HepG2 (cell line): Measurements from ENCODE around the gene NFIC. TPM values are rescaled to one million over a fixed set of nuclear protein-coding genes. Genes with fewer than 3 reads are reported as not detected.

Experiments
- FOXA3 ChIP-seq: IDR thresholded peaks from 2 replicates; pipeline ENCODE4 v1.6.1; 2016; ENCODE audit warnings: missing genetic modification reagents, missing compliant biosample characterization
- HDAC6 ChIP-seq: fragments of 200-600 bp; sonication (generic); IDR thresholded peaks from 2 replicates; pipeline ENCODE4 v1.7.0; 2017; ENCODE audit warnings: mild to moderate bottlenecking, antibody characterized with exemption, low read length, low read depth
- HMGA1 ChIP-seq: sonication (generic); formaldehyde crosslinking; conservative IDR thresholded peaks from 2 replicates; pipeline ENCODE4 v1.4.0; 2020; ENCODE audit warnings: missing genetic modification reagents
- IRF2 ChIP-seq: IDR thresholded peaks from 2 replicates; pipeline ENCODE4 v1.6.1; 2018; ENCODE audit warnings: missing genetic modification reagents, missing compliant biosample characterization
- KLF12 ChIP-seq: sonication (generic); formaldehyde crosslinking; IDR thresholded peaks from 2 replicates; pipeline ENCODE4 v1.4.0; 2020; ENCODE audit warnings: missing genetic modification reagents, borderline replicate concordance
- MIER3 ChIP-seq: IDR thresholded peaks from 2 replicates; pipeline ENCODE4 v1.6.1; 2016; ENCODE audit warnings: missing compliant biosample characterization, borderline replicate concordance
- NFYB ChIP-seq: sonication (generic); formaldehyde crosslinking; IDR thresholded peaks from 2 replicates; pipeline ENCODE4 v1.4.0; 2020; ENCODE audit warnings: missing genetic modification reagents
- SP2 ChIP-seq: sonication (generic); formaldehyde crosslinking; IDR thresholded peaks from 2 replicates; pipeline ENCODE4 v1.5.1; 2020; ENCODE audit warnings: mild to moderate bottlenecking, missing genetic modification reagents
- THYN1 ChIP-seq: sonication (generic); formaldehyde crosslinking; IDR thresholded peaks from 2 replicates; pipeline ENCODE4 v1.8.1; 2023; ENCODE audit warnings: low read depth, mild to moderate bottlenecking, moderate library complexity, missing genetic modification reagents, borderline replicate concordance
- ZNF296 ChIP-seq: sonication (generic); formaldehyde crosslinking; conservative IDR thresholded peaks from 2 replicates; pipeline ENCODE4 v1.5.0; 2020; ENCODE audit warnings: mild to moderate bottlenecking, missing genetic modification reagents
- ZNF496 ChIP-seq: sonication (generic); formaldehyde crosslinking; IDR thresholded peaks from 2 replicates; pipeline ENCODE4 v1.8.1; 2023; ENCODE audit warnings: mild to moderate bottlenecking, moderate library complexity, missing genetic modification reagents; ENCODE audit not compliant: insufficient replicate concordance
- ZNF577 ChIP-seq: sonication (generic); formaldehyde crosslinking; IDR thresholded peaks from 2 replicates; pipeline ENCODE4 v1.4.0; 2020; ENCODE audit warnings: mild to moderate bottlenecking, low read depth, missing genetic modification reagents, borderline replicate concordance
- ZNF839 ChIP-seq: sonication (generic); formaldehyde crosslinking; IDR thresholded peaks from 2 replicates; pipeline ENCODE4 v1.4.0; 2020; ENCODE audit warnings: missing genetic modification reagents, mild to moderate bottlenecking, borderline replicate concordance
- polyA plus RNA-seq, 8 experiments: library from polyadenylated mRNA; depleted of rRNA in 3 of 8; stranded (reverse) in 7 of 8; unstranded in 1 of 8; fragments of >200 nt; fragmentation: Illumina TruSeq in 4 of 8; extraction: Trizol in 4 of 8; gene quantifications; 2 replicates each; pipeline versions ENCODE4 v1.2.1 to v1.2.3, GENCODE V29; 2011 to 2016; ENCODE audit warnings: low read depth in 4 of 8, missing spikeins in 1 of 8, mixed read lengths in 1 of 8; ENCODE audit not compliant: insufficient read depth in 1 of 8
- total RNA-seq, 5 experiments: library from RNA; depleted of rRNA; stranded (reverse); fragments of >200 nt; fragmentation: Illumina TruSeq; extraction: Trizol; gene quantifications; 2 replicates each; pipeline ENCODE4 v1.2.3, GENCODE V29; 2016; ENCODE audit warnings: low read depth in 1 of 5
- TF ChIP-seq, protein P1 (sequence below): sonication (generic); formaldehyde crosslinking; IDR thresholded peaks from 2 replicates; pipeline ENCODE4 v1.5.0; 2020; ENCODE audit warnings: missing genetic modification reagents
- TF ChIP-seq, protein P2 (sequence below): sonication (generic); formaldehyde crosslinking; IDR thresholded peaks from 2 replicates; pipeline ENCODE4 v1.4.0; 2020; ENCODE audit warnings: missing genetic modification reagents
- TF ChIP-seq, protein P3 (sequence below): sonication (generic); formaldehyde crosslinking; IDR thresholded peaks from 2 replicates; pipeline ENCODE4 v1.5.0; 2020; ENCODE audit warnings: mild to moderate bottlenecking, missing genetic modification reagents
- TF ChIP-seq, protein P4 (sequence below): sonication (generic); formaldehyde crosslinking; IDR thresholded peaks from 2 replicates; pipeline ENCODE4 v1.4.0; 2020; ENCODE audit warnings: missing genetic modification reagents, borderline replicate concordance
- TF ChIP-seq, protein P5 (sequence below): IDR thresholded peaks from 2 replicates; pipeline ENCODE4 v1.6.1; 2016; ENCODE audit warnings: control low read depth
- TF ChIP-seq, protein P6 (sequence below): sonication (generic); formaldehyde crosslinking; IDR thresholded peaks from 2 replicates; pipeline ENCODE4 v1.8.1; 2023; ENCODE audit warnings: mild to moderate bottlenecking, missing genetic modification reagents

NFIC gene
- total and polyA plus RNA-seq, 2 of the 13 experiments (the other 11 are each of a cell fraction or from before 2014, with no cell fraction given): 1.3 to 2.5 TPM

DNA sequence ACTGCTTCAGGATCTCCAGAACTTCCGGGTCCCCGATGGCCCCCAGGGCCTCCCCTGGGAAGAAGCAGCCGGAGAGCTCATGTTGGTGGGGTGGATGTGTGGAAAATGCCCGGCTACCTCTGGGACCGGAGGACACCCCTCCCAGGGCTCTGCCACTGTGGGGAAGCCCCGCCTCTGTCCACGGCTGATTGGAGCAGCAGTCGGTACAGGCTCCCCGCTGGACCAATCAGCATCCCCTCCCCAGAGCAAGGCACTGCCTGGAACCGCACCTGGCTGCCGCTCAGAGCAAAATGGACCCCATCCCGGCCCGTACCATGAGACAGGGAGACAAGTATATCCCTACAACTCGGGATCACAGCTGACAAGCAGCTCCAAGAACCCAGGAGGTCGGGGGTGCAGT is 127.7 kb downstream of the NFIC start (continued):
- TF ChIP-seq, protein P1, sequence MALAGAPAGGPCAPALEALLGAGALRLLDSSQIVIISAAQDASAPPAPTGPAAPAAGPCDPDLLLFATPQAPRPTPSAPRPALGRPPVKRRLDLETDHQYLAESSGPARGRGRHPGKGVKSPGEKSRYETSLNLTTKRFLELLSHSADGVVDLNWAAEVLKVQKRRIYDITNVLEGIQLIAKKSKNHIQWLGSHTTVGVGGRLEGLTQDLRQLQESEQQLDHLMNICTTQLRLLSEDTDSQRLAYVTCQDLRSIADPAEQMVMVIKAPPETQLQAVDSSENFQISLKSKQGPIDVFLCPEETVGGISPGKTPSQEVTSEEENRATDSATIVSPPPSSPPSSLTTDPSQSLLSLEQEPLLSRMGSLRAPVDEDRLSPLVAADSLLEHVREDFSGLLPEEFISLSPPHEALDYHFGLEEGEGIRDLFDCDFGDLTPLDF (CRISPR knock-in tag): no peak
- TF ChIP-seq KLF12 (CRISPR knock-in tag): no peak
- peak; percentile 66 for TF ChIP-seq SP2 (CRISPR knock-in tag)
- no peak for TF ChIP-seq ZNF296 (CRISPR knock-in tag)
- no peak for TF ChIP-seq IRF2
- TF ChIP-seq NFYB: peak; percentile 75
- no peak for TF ChIP-seq ZNF496
- no peak for TF ChIP-seq HMGA1 (CRISPR knock-in tag)
- no peak for TF ChIP-seq ZNF577 (CRISPR knock-in tag)
- TF ChIP-seq, protein P2, sequence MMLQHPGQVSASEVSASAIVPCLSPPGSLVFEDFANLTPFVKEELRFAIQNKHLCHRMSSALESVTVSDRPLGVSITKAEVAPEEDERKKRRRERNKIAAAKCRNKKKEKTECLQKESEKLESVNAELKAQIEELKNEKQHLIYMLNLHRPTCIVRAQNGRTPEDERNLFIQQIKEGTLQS (CRISPR knock-in tag): no peak
- no peak for TF ChIP-seq MIER3
- no peak for TF ChIP-seq ZNF839 (CRISPR knock-in tag)
- TF ChIP-seq, protein P3, sequence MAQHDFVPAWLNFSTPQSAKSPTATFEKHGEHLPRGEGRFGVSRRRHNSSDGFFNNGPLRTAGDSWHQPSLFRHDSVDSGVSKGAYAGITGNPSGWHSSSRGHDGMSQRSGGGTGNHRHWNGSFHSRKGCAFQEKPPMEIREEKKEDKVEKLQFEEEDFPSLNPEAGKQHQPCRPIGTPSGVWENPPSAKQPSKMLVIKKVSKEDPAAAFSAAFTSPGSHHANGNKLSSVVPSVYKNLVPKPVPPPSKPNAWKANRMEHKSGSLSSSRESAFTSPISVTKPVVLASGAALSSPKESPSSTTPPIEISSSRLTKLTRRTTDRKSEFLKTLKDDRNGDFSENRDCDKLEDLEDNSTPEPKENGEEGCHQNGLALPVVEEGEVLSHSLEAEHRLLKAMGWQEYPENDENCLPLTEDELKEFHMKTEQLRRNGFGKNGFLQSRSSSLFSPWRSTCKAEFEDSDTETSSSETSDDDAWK: no peak
- no peak for TF ChIP-seq THYN1 (CRISPR knock-in tag)
- TF ChIP-seq, protein P4, sequence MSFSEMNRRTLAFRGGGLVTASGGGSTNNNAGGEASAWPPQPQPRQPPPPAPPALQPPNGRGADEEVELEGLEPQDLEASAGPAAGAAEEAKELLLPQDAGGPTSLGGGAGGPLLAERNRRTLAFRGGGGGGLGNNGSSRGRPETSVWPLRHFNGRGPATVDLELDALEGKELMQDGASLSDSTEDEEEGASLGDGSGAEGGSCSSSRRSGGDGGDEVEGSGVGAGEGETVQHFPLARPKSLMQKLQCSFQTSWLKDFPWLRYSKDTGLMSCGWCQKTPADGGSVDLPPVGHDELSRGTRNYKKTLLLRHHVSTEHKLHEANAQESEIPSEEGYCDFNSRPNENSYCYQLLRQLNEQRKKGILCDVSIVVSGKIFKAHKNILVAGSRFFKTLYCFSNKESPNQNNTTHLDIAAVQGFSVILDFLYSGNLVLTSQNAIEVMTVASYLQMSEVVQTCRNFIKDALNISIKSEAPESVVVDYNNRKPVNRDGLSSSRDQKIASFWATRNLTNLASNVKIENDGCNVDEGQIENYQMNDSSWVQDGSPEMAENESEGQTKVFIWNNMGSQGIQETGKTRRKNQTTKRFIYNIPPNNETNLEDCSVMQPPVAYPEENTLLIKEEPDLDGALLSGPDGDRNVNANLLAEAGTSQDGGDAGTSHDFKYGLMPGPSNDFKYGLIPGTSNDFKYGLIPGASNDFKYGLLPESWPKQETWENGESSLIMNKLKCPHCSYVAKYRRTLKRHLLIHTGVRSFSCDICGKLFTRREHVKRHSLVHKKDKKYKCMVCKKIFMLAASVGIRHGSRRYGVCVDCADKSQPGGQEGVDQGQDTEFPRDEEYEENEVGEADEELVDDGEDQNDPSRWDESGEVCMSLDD (CRISPR knock-in tag): no peak
- TF ChIP-seq, protein P5, sequence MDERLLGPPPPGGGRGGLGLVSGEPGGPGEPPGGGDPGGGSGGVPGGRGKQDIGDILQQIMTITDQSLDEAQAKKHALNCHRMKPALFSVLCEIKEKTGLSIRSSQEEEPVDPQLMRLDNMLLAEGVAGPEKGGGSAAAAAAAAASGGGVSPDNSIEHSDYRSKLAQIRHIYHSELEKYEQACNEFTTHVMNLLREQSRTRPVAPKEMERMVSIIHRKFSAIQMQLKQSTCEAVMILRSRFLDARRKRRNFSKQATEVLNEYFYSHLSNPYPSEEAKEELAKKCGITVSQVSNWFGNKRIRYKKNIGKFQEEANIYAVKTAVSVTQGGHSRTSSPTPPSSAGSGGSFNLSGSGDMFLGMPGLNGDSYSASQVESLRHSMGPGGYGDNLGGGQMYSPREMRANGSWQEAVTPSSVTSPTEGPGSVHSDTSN (CRISPR knock-in tag): peak; percentile 33; the same call in 1 of the 2 replicates
- TF ChIP-seq, protein P6, sequence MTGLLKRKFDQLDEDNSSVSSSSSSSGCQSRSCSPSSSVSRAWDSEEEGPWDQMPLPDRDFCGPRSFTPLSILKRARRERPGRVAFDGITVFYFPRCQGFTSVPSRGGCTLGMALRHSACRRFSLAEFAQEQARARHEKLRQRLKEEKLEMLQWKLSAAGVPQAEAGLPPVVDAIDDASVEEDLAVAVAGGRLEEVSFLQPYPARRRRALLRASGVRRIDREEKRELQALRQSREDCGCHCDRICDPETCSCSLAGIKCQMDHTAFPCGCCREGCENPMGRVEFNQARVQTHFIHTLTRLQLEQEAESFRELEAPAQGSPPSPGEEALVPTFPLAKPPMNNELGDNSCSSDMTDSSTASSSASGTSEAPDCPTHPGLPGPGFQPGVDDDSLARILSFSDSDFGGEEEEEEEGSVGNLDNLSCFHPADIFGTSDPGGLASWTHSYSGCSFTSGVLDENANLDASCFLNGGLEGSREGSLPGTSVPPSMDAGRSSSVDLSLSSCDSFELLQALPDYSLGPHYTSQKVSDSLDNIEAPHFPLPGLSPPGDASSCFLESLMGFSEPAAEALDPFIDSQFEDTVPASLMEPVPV: no peak
- no peak for TF ChIP-seq FOXA3 (CRISPR knock-in tag)
- no peak for TF ChIP-seq HDAC6
